ENCODE data around the gene KRT4. TPM values are rescaled to one million over a fixed set of nuclear protein-coding genes. Genes with fewer than 3 reads are reported as not detected.

Gene KRT4
- total RNA-seq, 1 experiment from 2014 or later, result 20.7 TPM

GRCh38 chr12:52757449-52758176 lies 56.3 kb downstream of the KRT4 start:
- DNase-seq (no peak), ATAC-seq (no peak)
- Histone ChIP-seq H3K27ac (ENCODE audit: low read length) (no peak overlapping the region), H3K4me2 (ENCODE audit: low read length) (no peak overlapping the region), H3F3A (ENCODE audit: low read length, unreplicated experiment) (no peaks in the 10 kb centered on the region), H2AFZ (ENCODE audit: low read length) (no peak overlapping the region), H3K79me2 (ENCODE audit: low read length) (no peaks in the 10 kb centered on the region), H3K27me3 (ENCODE audit: low read length) (peaks cover 3% of the 10 kb centered on the region; the same call in 1 of the 2 replicates), H3K9me3 (ENCODE audit: low read length) (peaks cover 7% of the 10 kb centered on the region), H3K4me1 (ENCODE audit: insufficient read depth, low read length) (no peaks in the 10 kb centered on the region), H3K36me3 (ENCODE audit: low read depth, low read length) (no peaks in the 10 kb centered on the region), H4K20me1 (ENCODE audit: low read length) (no peaks in the 10 kb centered on the region), H3K9me2 (replicated peaks; ENCODE audit: low read length) (no peaks in the 10 kb centered on the region), H3K9ac (ENCODE audit: low read length) (no peak overlapping the region), H3K4me3 (ENCODE audit: low read length) (no peak overlapping the region)
- TF ChIP-seq EZH2phosphoT487 (IDR thresholded peaks at IDR 0.05; ENCODE audit: borderline replicate concordance, low read length) (no peak), CTCF (conservative IDR thresholded peaks at IDR 0.05; ENCODE audit: low read depth, low read length) (no peak), EZH2 (IDR thresholded peaks at IDR 0.05; ENCODE audit: low read length, unreplicated experiment) (no peak)
- POLR2A ChIA-PET (ENCODE audit: unreplicated experiment), result no interaction called here
- BruUV-seq (replicated peaks), result no TSS peak
- CTCF ChIA-PET, result no interaction called here
- intact Hi-C loops (cut with micrococcal nuclease), result no loop called here

Other genes with a start within 250 kb of the KRT4 start
- gene KRT74, start 240.3 kb downstream of the KRT4 start, total RNA-seq (2014; rRNA removed), result not detected in 2 replicates
- not detected in 2 replicates for gene KRT72, start 212.7 kb downstream of the KRT4 start, total RNA-seq (2014; rRNA removed)
- gene KRT73, start 195.6 kb downstream of the KRT4 start, total RNA-seq (2014; rRNA removed), result not detected in 2 replicates
- 0.23 TPM in 1 of 2 replicates, not detected in the other for gene KRT2, start 161.9 kb downstream of the KRT4 start, total RNA-seq (2014; rRNA removed)
- gene KRT1, start 133.7 kb downstream of the KRT4 start, total RNA-seq (2014; rRNA removed), result not detected in 2 replicates
- not detected in 2 replicates for gene KRT77, start 110.6 kb downstream of the KRT4 start, total RNA-seq (2014; rRNA removed)
- gene KRT76, start 36.8 kb downstream of the KRT4 start, total RNA-seq (2014; rRNA removed), result not detected in 2 replicates
- 0.17 and 0.33 TPM in 2 replicates for gene KRT3, start 18.0 kb downstream of the KRT4 start, total RNA-seq (2014; rRNA removed)
- gene KRT79, start 20.2 kb upstream of the KRT4 start, total RNA-seq (2014; rRNA removed), result 0.46 TPM in 1 of 2 replicates, not detected in the other
- gene KRT78, start 34.9 kb upstream of the KRT4 start, total RNA-seq (2014; rRNA removed), result 0.12 and 0.15 TPM in 2 replicates
- gene KRT8, start 91.0 kb upstream of the KRT4 start, total RNA-seq (2014; rRNA removed), result 719 and 1,028 TPM in 2 replicates
- gene KRT18, start 135.0 kb upstream of the KRT4 start, total RNA-seq (2014; rRNA removed), result 1,461 and 1,545 TPM in 2 replicates
- gene EIF4B, start 192.3 kb upstream of the KRT4 start, total RNA-seq (2014; rRNA removed), result 424 and 434 TPM in 2 replicates
- gene TNS2, start 235.9 kb upstream of the KRT4 start, total RNA-seq (2014; rRNA removed), result 13.1 and 30.3 TPM in 2 replicates